GM21619 (cell line): Measurements from ENCODE around the gene TCP10L.

Experiments used
- ATAC-seq: cut with Tn5 transposase; IDR thresholded peaks from one replicate; pipeline ENCODE4 v1.9.1; 2021; ENCODE audit not compliant: unreplicated experiment

The TCP10L gene

DNA sequence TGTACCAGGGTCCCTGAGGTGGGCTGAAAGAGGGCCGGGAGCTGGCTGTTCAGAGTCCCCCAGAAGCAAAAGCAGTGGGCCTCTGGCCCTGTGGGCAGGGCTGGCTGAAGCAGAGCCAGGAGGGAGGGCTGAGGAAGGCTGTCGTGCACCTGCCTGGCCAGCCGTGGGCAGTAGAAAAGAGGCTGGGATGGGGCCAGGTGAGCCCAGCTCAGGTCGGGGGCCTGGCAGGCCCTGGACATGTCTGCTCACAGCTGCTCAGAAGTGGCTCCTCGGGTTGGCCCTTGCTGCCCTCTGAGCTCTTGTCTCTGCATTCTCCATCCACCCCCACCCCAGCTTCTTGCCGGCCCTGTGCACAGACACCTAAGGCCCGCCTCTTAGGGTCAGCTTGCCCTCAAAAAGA, 60.0 kb downstream of the TCP10L start:
- no peak for ATAC-seq

- ATAC-seq, result no peak
Observed at GRCh38 chr21:32523988-32524719, 61.2 kb downstream of the TCP10L start.
